ENCODE results near the gene SLC35F4.

SLC35F4 gene

GRCh38 chr14:57771801-57772200, 94.1 kb downstream of the SLC35F4 start:
- no peaks in the 10 kb centered on the region for H3K9me2 ChIP-seq (replicated peaks; ENCODE audit: low read depth, low read length)
- no peak overlapping the region for H3K4me3 ChIP-seq (ENCODE audit: low read length, poor library complexity, severe bottlenecking)
- H3K9ac ChIP-seq (ENCODE audit: low read depth, low read length, poor library complexity, severe bottlenecking) = no peak overlapping the region
- TF ChIP-seq EZH2phosphoT487 (IDR thresholded peaks at IDR 0.05; ENCODE audit: borderline replicate concordance) = no peak
- TF ChIP-seq, protein P1, sequence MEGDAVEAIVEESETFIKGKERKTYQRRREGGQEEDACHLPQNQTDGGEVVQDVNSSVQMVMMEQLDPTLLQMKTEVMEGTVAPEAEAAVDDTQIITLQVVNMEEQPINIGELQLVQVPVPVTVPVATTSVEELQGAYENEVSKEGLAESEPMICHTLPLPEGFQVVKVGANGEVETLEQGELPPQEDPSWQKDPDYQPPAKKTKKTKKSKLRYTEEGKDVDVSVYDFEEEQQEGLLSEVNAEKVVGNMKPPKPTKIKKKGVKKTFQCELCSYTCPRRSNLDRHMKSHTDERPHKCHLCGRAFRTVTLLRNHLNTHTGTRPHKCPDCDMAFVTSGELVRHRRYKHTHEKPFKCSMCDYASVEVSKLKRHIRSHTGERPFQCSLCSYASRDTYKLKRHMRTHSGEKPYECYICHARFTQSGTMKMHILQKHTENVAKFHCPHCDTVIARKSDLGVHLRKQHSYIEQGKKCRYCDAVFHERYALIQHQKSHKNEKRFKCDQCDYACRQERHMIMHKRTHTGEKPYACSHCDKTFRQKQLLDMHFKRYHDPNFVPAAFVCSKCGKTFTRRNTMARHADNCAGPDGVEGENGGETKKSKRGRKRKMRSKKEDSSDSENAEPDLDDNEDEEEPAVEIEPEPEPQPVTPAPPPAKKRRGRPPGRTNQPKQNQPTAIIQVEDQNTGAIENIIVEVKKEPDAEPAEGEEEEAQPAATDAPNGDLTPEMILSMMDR (conservative IDR thresholded peaks at IDR 0.05; ENCODE audit: low read length) = no peak
- no peaks in the 10 kb centered on the region for H3K79me2 ChIP-seq (ENCODE audit: insufficient read depth, low read length)
- H3K9me3 ChIP-seq (ENCODE audit: insufficient read depth, low read depth, low read length) = peaks cover 3% of the 10 kb centered on the region; the same call in 1 of the 2 replicates
- no peak overlapping the region for H3K4me2 ChIP-seq (ENCODE audit: low read depth, low read length, poor library complexity, severe bottlenecking)
- H3F3A ChIP-seq (ENCODE audit: low read depth) = no peaks in the 10 kb centered on the region
- H2AFZ ChIP-seq (ENCODE audit: low read length) = no peak overlapping the region
- H4K20me1 ChIP-seq (ENCODE audit: insufficient read depth, low read length, poor library complexity, severe bottlenecking) = no peaks in the 10 kb centered on the region
- no peaks in the 10 kb centered on the region for H3K27me3 ChIP-seq (ENCODE audit: insufficient read depth, low read length, poor library complexity, severe bottlenecking)
- no peaks in the 10 kb centered on the region for H3K4me1 ChIP-seq (ENCODE audit: insufficient read depth, low read length, poor library complexity, severe bottlenecking)
- H3K36me3 ChIP-seq (ENCODE audit: insufficient read depth, low read length) = no peaks in the 10 kb centered on the region

DNA sequence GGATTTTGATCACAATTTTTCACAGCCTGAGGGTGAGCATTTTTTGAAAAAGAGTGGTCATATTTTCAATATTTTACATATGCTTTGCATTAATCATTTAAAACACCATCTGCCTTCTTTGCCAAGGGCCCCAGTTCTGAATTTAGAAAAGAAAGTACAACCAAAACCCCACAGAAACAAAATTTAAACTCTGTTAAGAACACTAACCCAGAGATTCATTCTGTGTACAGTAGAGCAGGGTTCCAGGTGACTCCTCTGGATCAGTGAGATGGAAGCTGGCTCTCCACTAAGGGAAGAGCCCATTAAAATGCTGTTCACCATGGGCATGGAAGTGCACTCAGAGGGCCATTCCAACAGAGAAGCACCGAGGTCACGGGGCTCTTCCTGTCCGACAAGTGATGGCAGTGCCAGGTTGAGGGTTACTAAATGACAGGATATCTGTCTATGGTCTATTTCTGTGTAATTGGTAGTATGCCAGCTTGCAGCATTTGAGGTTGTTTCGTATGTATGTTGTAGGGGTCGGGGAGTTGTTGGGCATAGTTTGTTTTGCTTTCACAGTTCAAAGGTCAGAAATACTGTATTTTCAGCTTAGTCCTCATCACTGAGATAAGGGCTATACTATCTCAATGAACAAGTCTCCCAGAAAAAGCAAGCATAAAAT, 95.9 kb downstream of the SLC35F4 start:
- H3K4me3 ChIP-seq (ENCODE audit: low read length, poor library complexity, severe bottlenecking) = no peak overlapping the region
- no peaks in the 10 kb centered on the region for H3K27me3 ChIP-seq (ENCODE audit: insufficient read depth, low read length, poor library complexity, severe bottlenecking)
- no peaks in the 10 kb centered on the region for H3K4me1 ChIP-seq (ENCODE audit: insufficient read depth, low read length, poor library complexity, severe bottlenecking)
- H3K9me2 ChIP-seq (replicated peaks; ENCODE audit: low read depth, low read length) = no peaks in the 10 kb centered on the region
- H3K9me3 ChIP-seq (ENCODE audit: insufficient read depth, low read depth, low read length) = no peaks in the 10 kb centered on the region; the same call in 1 of the 2 replicates
- H2AFZ ChIP-seq (ENCODE audit: low read length) = no peak overlapping the region
- no peak overlapping the region for H3K4me2 ChIP-seq (ENCODE audit: low read depth, low read length, poor library complexity, severe bottlenecking)
- H3F3A ChIP-seq (ENCODE audit: low read depth) = no peaks in the 10 kb centered on the region
- TF ChIP-seq EZH2phosphoT487 (IDR thresholded peaks at IDR 0.05; ENCODE audit: borderline replicate concordance) = no peak
- TF ChIP-seq, protein P1 (conservative IDR thresholded peaks at IDR 0.05; ENCODE audit: low read length) = no peak
- H3K79me2 ChIP-seq (ENCODE audit: insufficient read depth, low read length) = no peaks in the 10 kb centered on the region
- H3K36me3 ChIP-seq (ENCODE audit: insufficient read depth, low read length) = no peaks in the 10 kb centered on the region
- no peak overlapping the region for H3K9ac ChIP-seq (ENCODE audit: low read depth, low read length, poor library complexity, severe bottlenecking)
- no peaks in the 10 kb centered on the region for H4K20me1 ChIP-seq (ENCODE audit: insufficient read depth, low read length, poor library complexity, severe bottlenecking)

- Histone ChIP-seq H4K20me1 (ENCODE audit: insufficient read depth, low read length, poor library complexity, severe bottlenecking) (no peaks in the 10 kb centered on the region), H3K79me2 (ENCODE audit: insufficient read depth, low read length) (no peaks in the 10 kb centered on the region), H3K9me2 (replicated peaks; ENCODE audit: low read depth, low read length) (no peaks in the 10 kb centered on the region), H3K4me2 (ENCODE audit: low read depth, low read length, poor library complexity, severe bottlenecking) (no peak overlapping the region), H3K4me1 (ENCODE audit: insufficient read depth, low read length, poor library complexity, severe bottlenecking) (no peaks in the 10 kb centered on the region), H3K4me3 (ENCODE audit: low read length, poor library complexity, severe bottlenecking) (no peak overlapping the region), H3K36me3 (ENCODE audit: insufficient read depth, low read length) (no peaks in the 10 kb centered on the region), H3K9ac (ENCODE audit: low read depth, low read length, poor library complexity, severe bottlenecking) (no peak overlapping the region), H3K9me3 (ENCODE audit: insufficient read depth, low read depth, low read length) (no peaks in the 10 kb centered on the region), H3K27me3 (ENCODE audit: insufficient read depth, low read length, poor library complexity, severe bottlenecking) (no peaks in the 10 kb centered on the region), H3F3A (ENCODE audit: low read depth) (no peaks in the 10 kb centered on the region), H2AFZ (ENCODE audit: low read length) (no peak overlapping the region)
- no peak for TF ChIP-seq EZH2phosphoT487 (IDR thresholded peaks at IDR 0.05; ENCODE audit: borderline replicate concordance)
- TF ChIP-seq, protein P1 (conservative IDR thresholded peaks at IDR 0.05; ENCODE audit: low read length) = no peak
Measured at GRCh38 chr14:57761800-57762199, 104.1 kb downstream of the SLC35F4 start.
